ENCODE measurements around the gene QSOX1. TPM values are rescaled to one million over a fixed set of nuclear protein-coding genes. Genes with fewer than 3 reads are reported as not detected.

The QSOX1 gene
- total and polyA plus RNA-seq, 9 of the 15 experiments (the other 6 are each of a cell fraction or from before 2014, with no cell fraction given): 4.0 to 53.1 (median 15.0) TPM

DNA sequence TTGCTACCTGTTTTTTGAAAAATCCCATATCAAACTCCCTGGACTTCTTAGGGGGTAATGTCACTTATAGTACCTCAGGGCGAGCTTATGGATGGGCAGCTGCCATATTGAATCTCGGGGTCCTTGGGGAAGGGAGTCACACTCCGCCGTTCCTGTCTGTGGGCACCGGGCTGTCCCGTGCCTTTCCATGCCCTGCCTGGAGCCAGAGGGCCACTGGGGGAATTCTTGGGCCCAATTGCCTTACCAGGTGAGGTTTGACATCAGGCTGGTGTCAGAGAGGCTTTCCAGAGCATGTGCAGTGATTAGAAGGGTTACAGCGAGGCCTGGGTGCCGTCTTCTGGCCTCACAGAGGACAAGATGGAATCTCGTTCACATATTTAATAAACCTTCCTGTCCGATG lies 28.8 kb downstream of the QSOX1 start:
- intact Hi-C loops (cut with micrococcal nuclease): no loop called here
- H3K9ac ChIP-seq (ENCODE audit: insufficient read depth in 1 of 2, low read depth in 2 of 2, low read length in 2 of 2): no peak overlapping the region
- no peaks in the 10 kb centered on the region; the same call in none of the 2 replicates for H4K20me1 ChIP-seq (replicated peaks; ENCODE audit: control insufficient read depth, insufficient read depth, low read length)
- no TSS peak for BruUV-seq (replicated peaks)
- no peaks in the 10 kb centered on the region; the same call in 2 of the 3 replicates for H3K36me3 ChIP-seq (ENCODE audit: control insufficient read depth, insufficient read depth, low read length)
- H3K4me1 ChIP-seq (replicated peaks in 1 of 2; ENCODE audit: control insufficient read depth in 2 of 2, insufficient read depth in 2 of 2, low read length in 2 of 2): peaks cover 0 to 7% of the 10 kb centered on the region in 2 experiments; a peak in 1 of 5 replicates
- no peaks in the 10 kb centered on the region for H3K9me1 ChIP-seq (ENCODE audit: control insufficient read depth, insufficient read depth, low read length)
- ATAC-seq: no peak
- no peak overlapping the region for H3K4me3 ChIP-seq
- H3K79me2 ChIP-seq (ENCODE audit: control insufficient read depth, insufficient read depth, low read length): no peaks in the 10 kb centered on the region
- CTCF ChIA-PET (ENCODE audit: low intra/inter-chr PET ratio): no interaction called here
- H2AFZ ChIP-seq (ENCODE audit: low read depth, low read length): no peak overlapping the region
- H3K4me2 ChIP-seq (ENCODE audit: insufficient read depth, low read length): no peak overlapping the region
- no peak overlapping the region for H3K27ac ChIP-seq (ENCODE audit: extremely low read depth, low read depth, low read length)
- no peaks in the 10 kb centered on the region for H3K9me3 ChIP-seq (replicated peaks; ENCODE audit: control insufficient read depth, insufficient read depth, low read depth, low read length)
- in situ Hi-C loops (cut with MboI): loop anchor here (10.0 kb wide), 1 partner anchor 301 kb away; no protein-coding TSS in a partner anchor
- no peaks in the 10 kb centered on the region for H3K27me3 ChIP-seq (ENCODE audit: control insufficient read depth in 2 of 2, insufficient read depth in 2 of 2, low read length in 2 of 2)
- TF ChIP-seq, protein P1, sequence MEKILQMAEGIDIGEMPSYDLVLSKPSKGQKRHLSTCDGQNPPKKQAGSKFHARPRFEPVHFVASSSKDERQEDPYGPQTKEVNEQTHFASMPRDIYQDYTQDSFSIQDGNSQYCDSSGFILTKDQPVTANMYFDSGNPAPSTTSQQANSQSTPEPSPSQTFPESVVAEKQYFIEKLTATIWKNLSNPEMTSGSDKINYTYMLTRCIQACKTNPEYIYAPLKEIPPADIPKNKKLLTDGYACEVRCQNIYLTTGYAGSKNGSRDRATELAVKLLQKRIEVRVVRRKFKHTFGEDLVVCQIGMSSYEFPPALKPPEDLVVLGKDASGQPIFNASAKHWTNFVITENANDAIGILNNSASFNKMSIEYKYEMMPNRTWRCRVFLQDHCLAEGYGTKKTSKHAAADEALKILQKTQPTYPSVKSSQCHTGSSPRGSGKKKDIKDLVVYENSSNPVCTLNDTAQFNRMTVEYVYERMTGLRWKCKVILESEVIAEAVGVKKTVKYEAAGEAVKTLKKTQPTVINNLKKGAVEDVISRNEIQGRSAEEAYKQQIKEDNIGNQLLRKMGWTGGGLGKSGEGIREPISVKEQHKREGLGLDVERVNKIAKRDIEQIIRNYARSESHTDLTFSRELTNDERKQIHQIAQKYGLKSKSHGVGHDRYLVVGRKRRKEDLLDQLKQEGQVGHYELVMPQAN (IDR thresholded peaks at IDR 0.05; ENCODE audit: borderline replicate concordance): no peak
- TF ChIP-seq CHD2 (IDR thresholded peaks at IDR 0.05; ENCODE audit: low read depth, low read length) (no peak), STAG1 (CRISPR knock-in tag; IDR thresholded peaks at IDR 0.05; ENCODE audit: borderline replicate concordance) (no peak), E2F3 (CRISPR knock-in tag; IDR thresholded peaks at IDR 0.05) (no peak), GATAD2B (IDR thresholded peaks at IDR 0.05; ENCODE audit: borderline replicate concordance) (no peak), TBL1XR1 (IDR thresholded peaks at IDR 0.05; ENCODE audit: low read length in 2 of 2) (no peak), ETV1 (tag; conservative IDR thresholded peaks at IDR 0.05; ENCODE audit: low read depth) (no peak), ARID1B (IDR thresholded peaks at IDR 0.05) (no peak), GTF2A2 (tag; IDR thresholded peaks at IDR 0.05) (no peak), HCFC1 (IDR thresholded peaks at IDR 0.05; ENCODE audit: low read depth, low read length) (no peak), NFIX (CRISPR knock-in tag; IDR thresholded peaks at IDR 0.05; ENCODE audit: low read depth) (no peak), GABPA (tag; conservative IDR thresholded peaks at IDR 0.05; ENCODE audit: low read depth) (no peak)
- TF ChIP-seq, protein P2, sequence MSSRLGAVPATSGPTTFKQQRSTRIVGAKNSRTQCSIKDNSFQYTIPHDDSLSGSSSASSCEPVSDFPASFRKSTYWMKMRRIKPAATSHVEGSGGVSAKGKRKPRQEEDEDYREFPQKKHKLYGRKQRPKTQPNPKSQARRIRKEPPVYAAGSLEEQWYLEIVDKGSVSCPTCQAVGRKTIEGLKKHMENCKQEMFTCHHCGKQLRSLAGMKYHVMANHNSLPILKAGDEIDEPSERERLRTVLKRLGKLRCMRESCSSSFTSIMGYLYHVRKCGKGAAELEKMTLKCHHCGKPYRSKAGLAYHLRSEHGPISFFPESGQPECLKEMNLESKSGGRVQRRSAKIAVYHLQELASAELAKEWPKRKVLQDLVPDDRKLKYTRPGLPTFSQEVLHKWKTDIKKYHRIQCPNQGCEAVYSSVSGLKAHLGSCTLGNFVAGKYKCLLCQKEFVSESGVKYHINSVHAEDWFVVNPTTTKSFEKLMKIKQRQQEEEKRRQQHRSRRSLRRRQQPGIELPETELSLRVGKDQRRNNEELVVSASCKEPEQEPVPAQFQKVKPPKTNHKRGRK (tag; IDR thresholded peaks at IDR 0.05): no peak
- no peak for FAIRE-seq
- no peak for DNase-seq (ENCODE audit: extremely low read depth in 1 of 4, low spot score in 3 of 4)
- POLR2A ChIA-PET: no interaction called here
- 52% methylated on average over 10 of the region's 10 CpGs for WGBS (ENCODE audit: insufficient coverage, low coverage, missing lambda C conversion rate)

Data from K562 (cell line).